Measurements from ENCODE around the gene SMPD4.
A peak's percentile ranks its signal among the peaks of the same experiment; 100 is the strongest.
"Not testable (repeated sequence)": the region's sequence is repeated elsewhere in the genome, so short reads cannot be mapped to it uniquely, and the experiment has no call there.

Gene SMPD4

GRCh38 chr2:130181325-130181879 is at the start of gene SMPD4:
Gene SMPD4 (minus strand): TSS chr2:130181602. CDS start chr2:130176592, 5,010 bp downstream.
- DNase-seq (ENCODE audit: low spot score) = peak; percentile 97

- DNase-seq (ENCODE audit: low spot score) = not testable (repeated sequence)
Observed at GRCh38 chr2:130230907-130231306, 49.5 kb upstream of the SMPD4 start.

- not testable (repeated sequence) for DNase-seq (ENCODE audit: low spot score)
Observed at GRCh38 chr2:130230376-130230775, 49.0 kb upstream of the SMPD4 start.

- peak; percentile 45 for DNase-seq (ENCODE audit: low spot score)
Observed at GRCh38 chr2:130229161-130229510, 47.7 kb upstream of the SMPD4 start.

GRCh38 chr2:130228467-130229160 is 47.2 kb upstream of the SMPD4 start:
- not testable (repeated sequence) for DNase-seq (ENCODE audit: low spot score)

- DNase-seq (ENCODE audit: low spot score) = not testable (repeated sequence)
Observed at GRCh38 chr2:130228005-130228404, 46.6 kb upstream of the SMPD4 start.

- not testable (repeated sequence) for DNase-seq (ENCODE audit: low spot score)
Observed at GRCh38 chr2:130222523-130222922, 41.1 kb upstream of the SMPD4 start.

- not testable (repeated sequence) for DNase-seq (ENCODE audit: low spot score)
Observed at GRCh38 chr2:130220505-130220904, 39.1 kb upstream of the SMPD4 start.

- not testable (repeated sequence) for DNase-seq (ENCODE audit: low spot score)
Observed at GRCh38 chr2:130219147-130219546, 37.7 kb upstream of the SMPD4 start.

GRCh38 chr2:130207051-130207450 is 25.6 kb upstream of the SMPD4 start:
- not testable (repeated sequence) for DNase-seq (ENCODE audit: low spot score)

GRCh38 chr2:130203150-130203549 is 21.7 kb upstream of the SMPD4 start:
- DNase-seq (ENCODE audit: low spot score) = not testable (repeated sequence)

GRCh38 chr2:130202518-130202917 is 21.1 kb upstream of the SMPD4 start:
- DNase-seq (ENCODE audit: low spot score) = not testable (repeated sequence)

GRCh38 chr2:130198343-130198742 is 16.9 kb upstream of the SMPD4 start, which contains the start of gene TUBA3E:
Gene TUBA3E (minus strand): TSS chr2:130198439. CDS start chr2:130198360, 79 bp downstream.
- no peak for DNase-seq (ENCODE audit: low spot score)

- DNase-seq (ENCODE audit: low spot score) = not testable (repeated sequence)
Observed at GRCh38 chr2:130196052-130196451, 14.7 kb upstream of the SMPD4 start.

GRCh38 chr2:130195089-130195635 is 13.8 kb upstream of the SMPD4 start:
- not testable (repeated sequence) for DNase-seq (ENCODE audit: low spot score)

- not testable (repeated sequence) for DNase-seq (ENCODE audit: low spot score)
Observed at GRCh38 chr2:130193824-130194223, 12.4 kb upstream of the SMPD4 start.

- not testable (repeated sequence) for DNase-seq (ENCODE audit: low spot score)
Observed at GRCh38 chr2:130192451-130192850, 11.0 kb upstream of the SMPD4 start.

GRCh38 chr2:130191319-130191718 is 9.9 kb upstream of the SMPD4 start:
- not testable (repeated sequence) for DNase-seq (ENCODE audit: low spot score)

- no peak for DNase-seq (ENCODE audit: low spot score)
Observed at GRCh38 chr2:130190237-130190636, 8.8 kb upstream of the SMPD4 start.

- not testable (repeated sequence) for DNase-seq (ENCODE audit: low spot score)
Observed at GRCh38 chr2:130188958-130189357, 7.6 kb upstream of the SMPD4 start.

- DNase-seq (ENCODE audit: low spot score) = not testable (repeated sequence)
Observed at GRCh38 chr2:130187859-130188792, 6.7 kb upstream of the SMPD4 start.

GRCh38 chr2:130187268-130187667 is 5.9 kb upstream of the SMPD4 start:
- no peak for DNase-seq (ENCODE audit: low spot score)

Data from ecto neural progenitor cell (in vitro differentiated cells).